Epithelial cell of esophagus (primary cell): ENCODE measurements around the gene VASN.

Experiments
- DNase-seq: peaks from one replicate; pipeline ENCODE4 v3.0.0; 2010; ENCODE audit warnings: low read depth
- H3K4me3 ChIP-seq: 2 replicates; pipeline ENCODE4 v1.5.1; 2011; ENCODE audit warnings: mild to moderate bottlenecking, low read length, control low read depth
- CTCF ChIP-seq: IDR thresholded peaks from 2 replicates; pipeline ENCODE4 v1.5.1; 2011; ENCODE audit warnings: low read depth, mild to moderate bottlenecking, low read length, control low read depth, inconsistent platforms; ENCODE audit not compliant: insufficient read depth; ENCODE audit errors: missing control alignments

Gene VASN

GRCh38 chr16:4371357-4372000 lies at the start of gene VASN:
Gene VASN, plus strand, starts transcription at chr16:4371848. Its CDS starts 9,030 bp downstream, at chr16:4380878.
- peak; percentile 72 for DNase-seq
- TF ChIP-seq CTCF = no peak
- H3K4me3 ChIP-seq = peak within 1 kb of the TSS; percentile 60

DNA sequence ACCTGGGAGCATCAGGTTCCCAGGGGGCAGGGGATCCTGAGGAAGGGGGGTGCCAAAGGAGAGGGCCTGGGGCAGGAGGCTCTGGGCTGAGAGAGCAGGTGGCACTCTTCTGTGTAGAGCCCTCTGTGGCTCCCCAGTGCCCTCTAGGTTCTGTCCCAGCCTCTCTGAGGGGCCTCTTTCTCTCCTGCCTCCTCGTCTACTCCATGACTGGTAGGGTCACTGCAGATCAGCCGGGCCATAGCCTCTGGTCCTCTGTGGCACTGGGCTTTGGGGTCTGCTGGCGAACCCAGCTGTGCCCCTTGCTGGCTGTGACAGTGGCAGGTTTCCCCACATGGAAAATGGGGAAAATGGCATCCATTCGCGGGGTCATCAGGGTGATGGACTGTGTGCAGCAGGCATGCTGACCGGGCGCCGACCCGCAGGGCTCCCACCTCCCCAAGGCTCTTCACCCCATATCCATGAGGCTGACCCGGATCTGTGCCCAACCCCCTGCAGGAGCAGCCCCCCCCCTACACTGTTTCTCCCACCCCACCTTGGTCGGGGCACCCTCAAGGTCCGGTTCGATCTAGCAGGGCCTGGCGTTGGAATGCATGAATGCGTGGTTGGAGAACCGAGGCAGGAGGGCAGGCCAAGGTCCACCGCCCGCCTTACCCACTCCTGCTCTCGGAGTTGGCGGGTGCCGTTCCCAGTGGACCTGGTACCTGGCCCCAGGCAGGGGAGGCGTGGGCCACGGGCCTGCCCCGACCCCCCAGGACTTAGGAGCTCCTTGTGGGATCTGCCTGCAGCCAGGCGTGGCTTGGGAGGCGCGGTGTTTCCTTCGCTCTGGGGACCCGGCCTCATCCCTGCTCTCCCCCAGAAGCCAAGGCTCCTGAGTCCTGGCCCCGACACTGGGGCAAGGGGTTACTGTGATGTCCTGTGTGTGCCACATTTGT lies 49.3 kb upstream of the VASN start:
- no peak overlapping the region for H3K4me3 ChIP-seq
- no peak for TF ChIP-seq CTCF
- DNase-seq = no peak

DNA sequence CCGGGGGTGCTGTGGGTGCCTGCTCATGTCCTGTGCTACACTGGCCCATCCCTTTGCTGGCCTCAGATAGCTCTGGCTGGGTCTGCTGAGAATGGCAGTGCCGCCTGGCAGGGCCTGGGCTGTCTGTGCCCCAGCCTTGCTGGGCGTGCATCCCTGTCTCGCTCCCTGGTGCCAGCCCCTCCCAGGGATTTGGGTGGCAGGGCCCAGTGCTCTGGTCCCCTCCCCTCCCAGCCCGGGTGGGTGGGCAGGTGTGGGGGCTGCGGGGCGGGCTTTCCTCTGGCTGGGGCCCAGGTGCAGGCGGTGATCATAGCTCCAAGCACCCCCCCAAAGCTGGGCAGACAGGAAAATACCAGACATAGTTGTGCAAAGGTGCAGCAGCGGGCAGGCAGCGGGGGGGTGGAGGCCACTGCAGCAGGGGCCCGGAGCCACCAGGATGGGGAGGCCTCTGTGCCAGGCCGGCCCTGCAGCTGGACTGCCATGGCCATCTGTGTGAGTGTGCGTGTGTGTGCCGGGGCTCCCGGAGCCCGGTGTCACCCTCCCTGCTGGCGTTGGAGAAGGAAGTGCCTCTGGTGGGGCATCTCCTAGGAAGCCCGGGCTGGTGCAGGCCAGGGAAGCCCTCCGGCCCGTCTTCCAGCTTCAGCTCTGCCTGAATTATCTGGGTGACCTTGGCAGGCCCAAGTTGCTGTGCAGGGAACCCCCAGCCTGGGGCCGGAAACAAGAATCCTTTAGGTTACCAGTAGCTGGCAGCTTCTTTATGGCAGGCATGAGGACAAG lies 48.4 kb upstream of the VASN start:
- no peak overlapping the region for H3K4me3 ChIP-seq
- TF ChIP-seq CTCF = no peak
- DNase-seq = no peak

DNA sequence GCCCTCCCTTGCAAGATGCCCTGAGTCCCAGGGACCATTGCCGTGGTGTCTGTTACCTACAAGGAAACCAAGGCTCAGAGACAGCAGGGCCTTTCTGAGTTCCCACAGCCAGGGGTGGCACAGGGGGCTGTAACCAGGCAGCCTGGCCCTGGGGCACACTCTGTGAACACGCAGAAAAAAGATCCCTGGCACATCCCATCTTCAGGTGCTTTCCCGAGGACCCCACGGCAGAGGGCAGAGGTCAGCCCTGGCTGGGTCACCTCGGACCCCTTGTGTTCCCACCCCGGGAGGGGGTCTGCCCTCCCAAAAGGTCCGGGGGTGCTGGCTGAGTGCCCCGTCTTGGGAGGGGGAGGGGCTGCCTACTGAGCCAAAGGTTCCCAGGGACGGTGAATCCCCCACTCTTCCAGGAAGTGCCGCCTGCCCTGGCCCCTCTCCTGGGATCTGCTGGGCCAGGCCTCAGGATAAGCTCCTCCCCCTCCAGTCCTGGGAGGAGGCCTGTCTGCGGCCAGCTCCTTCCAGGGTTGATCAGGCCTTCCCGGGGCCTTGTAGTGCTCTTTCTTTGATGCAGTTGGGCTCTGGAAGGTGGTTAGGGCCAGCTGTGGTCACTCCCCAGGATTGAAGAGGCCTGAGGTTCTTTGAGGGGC lies 47.7 kb upstream of the VASN start:
- DNase-seq = no peak

GRCh38 chr16:4324492-4325252 lies 47.0 kb upstream of the VASN start:
- no peak for TF ChIP-seq CTCF
- no peak for DNase-seq

More for the DNA sequence above, 47.7 kb upstream of the VASN start:
- H3K4me3 ChIP-seq = no peak overlapping the region
- TF ChIP-seq CTCF = no peak

More at GRCh38 chr16:4324492-4325252, 47.0 kb upstream of the VASN start:
- H3K4me3 ChIP-seq = no peak overlapping the region
